NCI-H1417 (cell line): ENCODE measurements around the gene CAMK2D.
A peak's percentile ranks its signal among the peaks of the same experiment; 100 is the strongest.
"Not testable (repeated sequence)": the region's sequence is repeated elsewhere in the genome, so short reads cannot be mapped to it uniquely, and the experiment has no call there.

ENCODE experiments used
- DNase-seq, 3 experiments: peaks; one replicate each; lab custom pipeline; 2025; lab: John Stamatoyannopoulos, UW

CAMK2D gene

DNA sequence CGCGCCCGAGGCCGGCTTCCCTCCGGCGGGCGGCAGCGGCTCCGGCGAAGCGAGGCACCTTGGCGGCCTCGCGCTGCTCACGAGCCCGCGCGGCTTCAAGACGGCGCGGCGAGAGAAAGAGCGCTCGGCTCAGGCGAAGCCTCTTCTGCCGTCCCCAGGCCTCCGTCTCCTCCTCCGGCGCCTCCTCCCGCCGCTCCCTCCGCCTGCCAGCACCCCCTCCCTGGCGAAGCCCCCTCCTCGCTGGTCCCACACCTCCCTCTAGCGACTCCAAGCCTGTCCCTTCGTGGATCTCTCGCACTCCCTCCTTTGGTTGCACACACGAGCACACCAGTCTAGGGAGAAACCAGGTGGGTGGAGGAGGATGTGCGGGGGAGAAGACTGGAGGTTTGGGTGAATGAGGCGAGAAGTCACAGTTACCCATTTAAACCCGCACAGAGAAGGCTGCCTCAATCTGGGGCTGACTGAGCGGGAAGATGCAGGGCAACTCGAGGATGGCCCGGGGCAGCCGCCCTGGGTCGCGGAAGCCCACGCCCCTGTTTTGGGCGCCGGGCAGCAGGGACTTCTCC lies at the start of gene CAMK2D:
TSS of gene CAMK2D (minus strand) at position 119 of the 566 bp plus-strand sequence. CDS start 670 bp downstream, outside the sequence.
- DNase-seq: peak; percentile 58 to 93 (median 90)

DNA sequence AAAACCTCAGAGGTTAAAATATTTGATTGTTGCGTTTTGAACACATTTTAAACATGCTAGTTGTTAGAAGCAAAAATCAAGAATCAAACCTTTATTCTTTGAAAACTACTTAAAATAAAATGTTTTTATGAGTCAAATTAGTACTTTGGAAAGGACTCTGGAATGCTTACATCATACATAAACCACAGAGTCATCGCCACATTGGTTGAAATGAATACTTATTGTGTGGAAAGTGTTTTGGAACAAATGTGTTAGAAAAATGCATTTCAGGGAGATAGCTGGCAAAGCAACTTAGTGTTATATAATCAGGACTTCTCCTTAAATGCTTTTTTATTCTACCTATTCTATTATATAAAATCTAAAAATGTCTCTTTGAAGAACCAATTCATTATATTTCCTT lies 49.4 kb upstream of the CAMK2D start:
- DNase-seq: no peak

- no peak for DNase-seq
Measured at GRCh38 chr4:113809311-113809710, 47.8 kb upstream of the CAMK2D start.

GRCh38 chr4:113806850-113807249 lies 45.3 kb upstream of the CAMK2D start:
- DNase-seq: no peak

DNA sequence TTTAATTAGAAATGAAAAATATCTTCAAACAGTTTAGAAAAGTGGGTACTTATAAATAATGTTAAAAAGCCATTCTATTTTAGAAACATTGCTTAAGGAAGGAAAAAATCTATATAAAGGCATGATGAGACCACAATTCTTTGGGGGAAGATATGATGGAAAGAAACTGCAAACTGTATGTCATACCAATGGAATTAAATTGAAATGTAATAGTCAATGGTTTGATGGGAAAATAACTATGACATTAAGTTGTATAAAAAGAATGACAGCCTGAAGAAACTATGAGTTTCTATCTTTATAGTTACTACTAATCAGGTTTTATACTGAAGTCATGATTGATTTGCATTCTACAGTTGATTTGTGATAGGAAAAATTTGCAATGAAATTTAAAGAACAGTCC lies 40.3 kb upstream of the CAMK2D start:
- DNase-seq: no peak

- DNase-seq: not testable (repeated sequence)
Measured at GRCh38 chr4:113796381-113796780, 34.8 kb upstream of the CAMK2D start.

- no peak for DNase-seq
Measured at GRCh38 chr4:113790478-113790877, 28.9 kb upstream of the CAMK2D start.

DNA sequence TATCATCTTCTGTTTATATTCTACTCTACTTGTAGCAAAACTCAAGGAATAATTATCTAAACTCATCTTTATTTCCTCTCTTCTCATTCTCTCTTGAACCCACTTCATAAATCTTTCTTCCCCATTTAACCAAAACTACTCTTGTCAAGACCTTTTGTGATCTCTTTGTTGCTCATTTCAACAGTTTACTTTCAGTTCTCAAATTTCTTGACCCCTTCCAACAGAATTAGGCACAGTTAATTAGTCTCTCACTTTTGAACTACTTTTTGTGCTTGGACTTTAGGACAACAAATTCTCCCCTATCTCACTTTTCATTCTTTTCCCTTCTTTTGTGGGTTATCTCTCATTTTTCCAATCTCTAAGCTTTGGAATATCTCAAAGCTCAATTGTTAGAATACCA lies 27.4 kb upstream of the CAMK2D start:
- no peak for DNase-seq

DNA sequence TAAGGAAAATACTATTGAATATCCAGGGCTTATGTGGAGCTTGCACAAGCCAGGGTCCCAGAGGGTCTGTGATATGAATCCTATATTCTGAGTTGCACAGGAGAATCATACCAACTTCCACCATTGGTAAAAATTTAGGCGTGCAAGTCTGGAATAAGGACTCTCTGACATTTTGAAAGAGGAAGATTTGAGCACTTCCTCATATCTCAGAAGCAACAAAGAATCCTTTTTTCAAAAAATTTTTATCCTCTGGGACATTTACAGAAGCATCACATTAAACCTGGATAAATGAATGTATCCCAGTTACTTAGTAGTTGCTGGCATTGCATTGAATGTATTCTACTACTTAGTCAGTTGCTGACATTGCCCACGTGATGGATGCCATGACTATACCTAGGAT lies 24.2 kb upstream of the CAMK2D start:
- DNase-seq: no peak

GRCh38 chr4:113784497-113785250 lies 23.1 kb upstream of the CAMK2D start:
- no peak for DNase-seq

DNA sequence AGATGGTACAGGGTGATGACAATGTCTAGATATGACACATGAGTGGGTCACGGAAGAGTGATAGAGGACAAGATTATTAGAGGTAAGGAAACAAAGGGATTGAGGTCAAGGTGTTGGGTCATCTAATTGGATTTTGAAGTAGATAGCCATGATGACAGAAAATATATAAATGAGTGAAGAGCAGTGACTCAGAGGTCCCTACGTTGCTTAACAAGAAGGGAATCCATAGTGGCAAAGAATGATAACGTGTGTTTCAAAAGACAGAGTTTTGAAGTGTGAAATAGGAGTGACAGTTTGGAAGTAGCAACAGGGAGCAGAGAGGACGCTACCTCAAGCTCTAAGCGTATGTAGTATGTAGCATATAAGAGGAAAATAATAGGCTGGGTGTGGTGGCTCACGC lies 22.2 kb upstream of the CAMK2D start:
- DNase-seq: no peak

GRCh38 chr4:113783289-113783688 lies 21.8 kb upstream of the CAMK2D start:
- DNase-seq: no peak

DNA sequence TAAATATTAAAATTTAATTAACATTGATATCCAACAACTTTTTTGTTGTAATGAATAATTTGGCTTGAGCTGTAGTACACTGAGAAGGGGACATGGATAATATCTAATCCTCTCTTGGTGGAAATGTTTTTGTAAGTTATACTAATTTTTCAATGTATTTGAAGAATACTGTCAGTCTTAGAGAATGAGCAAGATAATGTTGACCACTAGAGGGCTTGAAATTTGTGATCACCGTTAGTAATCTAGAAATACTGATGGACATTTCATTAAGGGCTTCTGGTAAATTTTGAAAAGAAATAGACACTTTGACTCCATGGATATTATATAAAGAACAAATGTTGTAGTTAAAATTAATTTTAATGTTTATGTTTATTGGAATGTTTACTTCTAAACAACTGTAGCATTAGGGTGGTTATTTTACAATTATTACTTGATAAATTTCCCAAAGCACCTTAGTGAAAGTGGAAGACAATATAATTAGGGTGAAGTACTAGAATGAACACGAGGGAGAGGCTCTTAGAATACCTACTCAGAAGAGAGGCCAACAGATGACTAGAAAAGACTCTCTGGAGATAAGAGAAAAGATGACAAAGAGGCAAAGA lies 20.0 kb upstream of the CAMK2D start:
- peak in 1 of 3 experiments; percentile 44 for DNase-seq

DNA sequence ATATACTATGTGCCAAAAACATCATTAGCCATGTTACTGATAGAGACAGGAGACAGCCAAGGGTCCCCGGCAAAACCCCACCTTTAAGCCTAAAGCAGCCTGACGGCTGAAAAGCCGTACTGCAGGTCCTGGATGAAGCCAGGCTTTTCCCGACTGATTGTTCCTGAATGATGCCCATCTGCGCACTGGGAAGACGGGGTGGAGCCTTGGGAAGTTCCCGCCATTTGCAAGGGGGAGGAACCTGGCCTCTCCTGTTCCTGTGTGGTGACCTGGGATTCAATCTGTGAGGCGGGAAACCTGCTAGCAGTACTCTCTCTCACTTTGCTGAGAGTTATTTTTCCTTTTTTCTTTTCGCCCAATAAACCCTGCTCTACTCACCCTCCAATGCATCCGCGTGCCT lies 15.1 kb upstream of the CAMK2D start:
- no peak for DNase-seq

DNA sequence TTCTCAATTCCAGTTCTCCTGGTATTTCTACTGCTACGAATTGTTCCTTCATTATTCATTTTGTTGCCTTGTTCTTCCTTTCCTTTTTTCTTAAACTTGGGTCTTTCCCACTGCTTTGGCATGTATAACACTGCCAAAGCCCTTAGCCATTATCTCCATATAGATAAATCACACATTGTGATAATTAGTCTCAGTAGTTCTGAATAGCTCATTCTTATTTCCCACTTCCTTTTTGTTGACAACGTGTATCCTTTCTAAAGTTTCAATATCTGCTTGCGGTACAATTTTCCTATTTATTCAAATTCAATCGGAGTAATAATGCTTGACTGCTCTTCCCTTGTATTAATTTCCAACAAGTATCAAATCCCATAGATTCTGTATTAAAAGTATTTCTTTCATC lies 14.5 kb upstream of the CAMK2D start:
- no peak for DNase-seq

GRCh38 chr4:113773756-113774155 lies 12.2 kb upstream of the CAMK2D start:
- DNase-seq: no peak

DNA sequence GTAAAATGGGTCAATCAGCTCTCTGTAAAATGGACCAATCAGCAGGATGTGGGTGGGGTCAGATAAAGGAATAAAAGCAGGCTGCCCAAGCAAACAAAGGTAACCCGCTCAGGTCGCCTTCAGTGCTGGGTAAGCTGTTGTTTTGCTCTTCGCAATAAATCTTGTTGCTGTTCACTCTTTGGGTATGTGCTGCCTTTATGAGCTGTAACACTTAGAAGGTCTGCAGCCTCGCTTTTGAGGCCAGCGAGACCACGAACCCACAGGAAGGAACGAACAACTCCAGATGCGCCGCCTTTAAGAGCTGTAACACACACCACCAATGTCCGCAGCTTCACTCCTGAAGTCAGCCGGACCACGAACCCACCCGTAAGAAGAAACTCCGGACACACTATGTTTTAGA lies 11.5 kb upstream of the CAMK2D start:
- no peak for DNase-seq

GRCh38 chr4:113772319-113772718 lies 10.8 kb upstream of the CAMK2D start:
- no peak for DNase-seq

- no peak for DNase-seq
Measured at GRCh38 chr4:113769744-113770143, 8.2 kb upstream of the CAMK2D start.

DNA sequence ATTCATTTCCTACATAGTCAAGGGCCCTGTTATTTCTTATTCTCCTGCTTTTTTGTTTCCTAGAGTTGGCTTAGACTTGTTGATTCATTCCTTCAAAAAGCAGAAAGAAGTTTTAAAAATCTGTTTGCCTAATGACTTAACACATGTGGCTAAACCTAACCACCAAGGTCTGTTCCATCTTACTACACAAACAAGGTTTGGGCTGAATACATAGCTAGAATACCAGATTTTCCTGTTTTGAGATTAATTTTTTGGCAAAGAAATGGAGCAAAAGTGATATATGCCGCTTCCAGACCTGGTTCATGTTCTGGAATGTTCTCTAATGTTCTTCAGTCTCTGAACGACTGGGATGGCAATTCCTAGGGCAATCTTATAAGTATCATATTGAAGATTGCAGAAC lies 7.4 kb upstream of the CAMK2D start:
- DNase-seq: no peak

DNA sequence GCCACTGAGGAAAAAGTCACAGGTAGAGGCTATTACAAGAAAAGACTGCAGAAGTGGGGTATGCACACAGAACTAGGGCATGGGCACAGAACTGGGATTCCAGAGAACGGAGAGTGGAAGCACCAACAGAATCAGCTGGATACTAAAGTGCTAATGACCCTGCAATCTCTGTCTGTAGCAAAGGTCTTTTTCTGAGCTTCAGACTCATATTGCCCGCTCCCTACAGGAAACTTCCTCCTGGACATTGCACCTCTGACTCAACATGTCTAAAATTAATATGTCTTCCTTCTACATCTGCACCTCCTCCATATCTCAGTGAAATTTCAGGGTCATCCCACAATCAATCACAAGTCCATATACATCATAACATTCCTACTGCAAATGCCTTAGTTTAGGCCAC lies 5.3 kb upstream of the CAMK2D start:
- DNase-seq: no peak

- no peak for DNase-seq
Measured at GRCh38 chr4:113764720-113765264, 3.3 kb upstream of the CAMK2D start.

GRCh38 chr4:113763923-113764322 lies 2.4 kb upstream of the CAMK2D start:
- not testable (repeated sequence) for DNase-seq
